ENCODE measurements around the gene TIMM21. TPM values are rescaled to one million over a fixed set of nuclear protein-coding genes. Genes with fewer than 3 reads are reported as not detected.

The TIMM21 gene
- total and polyA plus RNA-seq, 2 of the 13 experiments (the other 11 are each of a cell fraction or from before 2014, with no cell fraction given), result 29.6 to 62.3 TPM

DNA sequence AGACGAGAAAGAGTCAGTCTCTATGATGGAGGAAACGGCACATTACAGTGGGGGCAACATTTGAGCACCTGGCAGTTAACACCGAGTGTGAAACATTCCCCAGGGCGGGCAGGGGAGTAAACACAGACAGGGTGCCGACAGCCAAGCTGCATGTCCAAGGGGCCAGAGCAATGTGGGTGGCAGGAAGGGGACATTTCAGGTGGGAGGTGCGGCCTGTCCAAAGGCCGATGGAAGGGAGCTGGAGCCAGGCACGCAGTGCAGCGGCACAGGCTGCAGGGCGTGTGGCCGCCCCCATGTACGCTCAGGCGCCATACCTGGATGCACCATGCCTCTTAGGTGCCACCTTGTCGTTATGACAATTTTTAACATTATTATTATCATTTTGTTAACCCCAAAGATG is 43.3 kb downstream of the TIMM21 start:
- no peaks in the 10 kb centered on the region for H3K79me2 ChIP-seq (ENCODE audit: insufficient read depth, low read length)
- peak overlapping the region; percentile 61 for H3K4me2 ChIP-seq (ENCODE audit: low read depth, low read length)
- ChIA-PET POLR2A (no interaction called here), CTCF (ENCODE audit: low intra/inter-chr PET ratio, low total read pairs) (no interaction called here)
- peaks cover 0 to 9% of the 10 kb centered on the region in 2 experiments; a peak in 3 of 5 replicates for H3K27me3 ChIP-seq (ENCODE audit: control insufficient read depth in 1 of 2, insufficient read depth in 2 of 2, low read length in 2 of 2)
- in situ Hi-C loops (cut with HindIII; ENCODE audit: extremely low pct_ligation_motif_present, low pct_unique_long_range_greater_than_20kb) (loop anchor here (10.0 to 25.0 kb wide), 2 partner anchors 296 to 363 kb away; partner anchors contain the start of gene CNDP2), intact Hi-C loops (cut with micrococcal nuclease; ENCODE audit: unreplicated experiment) (no loop called here)
- no peak for FAIRE-seq
- WGBS (ENCODE audit: low lambda C conversion rate), result 5% methylated on average over 10 of the region's 14 CpGs
- peaks cover 23% of the 10 kb centered on the region for H3K4me1 ChIP-seq (ENCODE audit: insufficient read depth, low read length)
- no peaks in the 10 kb centered on the region for H4K20me1 ChIP-seq (ENCODE audit: insufficient read depth, low read length)
- H3K9me3 ChIP-seq (ENCODE audit: low read length), result no peaks in the 10 kb centered on the region
- H3K4me3 ChIP-seq (replicated peaks in 1 of 3; ENCODE audit: insufficient read depth in 1 of 3, low read depth in 2 of 3, low read length in 3 of 3), result peak overlapping the region in 1 of 3 experiments; percentile 50; a peak in 2 of 6 replicates
- no peak for DNase-seq (ENCODE audit: low spot score)
- no peak overlapping the region for H3K27ac ChIP-seq (ENCODE audit: extremely low read length, insufficient read depth, low read length)
- no peak overlapping the region for H3K9ac ChIP-seq (ENCODE audit: insufficient read depth, low read depth, low read length)
- no peak overlapping the region for H2AFZ ChIP-seq (ENCODE audit: low read length)
- BruUV-seq (replicated peaks), result no TSS peak
- ATAC-seq, result peak; percentile 89
- no peaks in the 10 kb centered on the region for H3K36me3 ChIP-seq (replicated peaks in 1 of 2; ENCODE audit: control insufficient read depth in 1 of 2, insufficient read depth in 2 of 2, low read length in 2 of 2)
- TF ChIP-seq, protein P1, sequence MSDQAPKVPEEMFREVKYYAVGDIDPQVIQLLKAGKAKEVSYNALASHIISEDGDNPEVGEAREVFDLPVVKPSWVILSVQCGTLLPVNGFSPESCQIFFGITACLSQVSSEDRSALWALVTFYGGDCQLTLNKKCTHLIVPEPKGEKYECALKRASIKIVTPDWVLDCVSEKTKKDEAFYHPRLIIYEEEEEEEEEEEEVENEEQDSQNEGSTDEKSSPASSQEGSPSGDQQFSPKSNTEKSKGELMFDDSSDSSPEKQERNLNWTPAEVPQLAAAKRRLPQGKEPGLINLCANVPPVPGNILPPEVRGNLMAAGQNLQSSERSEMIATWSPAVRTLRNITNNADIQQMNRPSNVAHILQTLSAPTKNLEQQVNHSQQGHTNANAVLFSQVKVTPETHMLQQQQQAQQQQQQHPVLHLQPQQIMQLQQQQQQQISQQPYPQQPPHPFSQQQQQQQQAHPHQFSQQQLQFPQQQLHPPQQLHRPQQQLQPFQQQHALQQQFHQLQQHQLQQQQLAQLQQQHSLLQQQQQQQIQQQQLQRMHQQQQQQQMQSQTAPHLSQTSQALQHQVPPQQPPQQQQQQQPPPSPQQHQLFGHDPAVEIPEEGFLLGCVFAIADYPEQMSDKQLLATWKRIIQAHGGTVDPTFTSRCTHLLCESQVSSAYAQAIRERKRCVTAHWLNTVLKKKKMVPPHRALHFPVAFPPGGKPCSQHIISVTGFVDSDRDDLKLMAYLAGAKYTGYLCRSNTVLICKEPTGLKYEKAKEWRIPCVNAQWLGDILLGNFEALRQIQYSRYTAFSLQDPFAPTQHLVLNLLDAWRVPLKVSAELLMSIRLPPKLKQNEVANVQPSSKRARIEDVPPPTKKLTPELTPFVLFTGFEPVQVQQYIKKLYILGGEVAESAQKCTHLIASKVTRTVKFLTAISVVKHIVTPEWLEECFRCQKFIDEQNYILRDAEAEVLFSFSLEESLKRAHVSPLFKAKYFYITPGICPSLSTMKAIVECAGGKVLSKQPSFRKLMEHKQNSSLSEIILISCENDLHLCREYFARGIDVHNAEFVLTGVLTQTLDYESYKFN (CRISPR knock-in tag; conservative IDR thresholded peaks at IDR 0.05), result 0 out of 2 replicates have a peak, but pooled peaks have one; percentile 25
- TF ChIP-seq KDM6A (CRISPR knock-in tag; IDR thresholded peaks at IDR 0.05; ENCODE audit: low read depth) (no peak), AGO1 (IDR thresholded peaks at IDR 0.05; ENCODE audit: low read depth, low read length, poor library complexity, severe bottlenecking) (no peak), IKZF1 (IDR thresholded peaks at IDR 0.05) (no peak), ZNF12 (CRISPR knock-in tag; IDR thresholded peaks at IDR 0.05) (no peak), TEAD3 (CRISPR knock-in tag; optimal IDR thresholded peaks at IDR 0.05; ENCODE audit: borderline replicate concordance) (peak; percentile 39), SP140L (CRISPR knock-in tag; IDR thresholded peaks at IDR 0.05; ENCODE audit: borderline replicate concordance) (no peak), SMAD9 (CRISPR knock-in tag; IDR thresholded peaks at IDR 0.05) (no peak), KMT2A (CRISPR knock-in tag; IDR thresholded peaks at IDR 0.05) (no peak), THYN1 (CRISPR knock-in tag; IDR thresholded peaks at IDR 0.05; ENCODE audit: borderline replicate concordance, low read depth) (no peak), ZFX (CRISPR knock-in tag; IDR thresholded peaks at IDR 0.05; ENCODE audit: low read depth) (peak; percentile 54), FOXA1 (IDR thresholded peaks at IDR 0.05) (no peak), FOXA1 (CRISPR knock-in tag; IDR thresholded peaks at IDR 0.05) (no peak), ZNF709 (CRISPR knock-in tag; IDR thresholded peaks at IDR 0.05) (no peak), TAF15 (IDR thresholded peaks at IDR 0.05; ENCODE audit: low read depth, low read length, poor library complexity, severe bottlenecking) (no peak)
- TF ChIP-seq, protein P2, sequence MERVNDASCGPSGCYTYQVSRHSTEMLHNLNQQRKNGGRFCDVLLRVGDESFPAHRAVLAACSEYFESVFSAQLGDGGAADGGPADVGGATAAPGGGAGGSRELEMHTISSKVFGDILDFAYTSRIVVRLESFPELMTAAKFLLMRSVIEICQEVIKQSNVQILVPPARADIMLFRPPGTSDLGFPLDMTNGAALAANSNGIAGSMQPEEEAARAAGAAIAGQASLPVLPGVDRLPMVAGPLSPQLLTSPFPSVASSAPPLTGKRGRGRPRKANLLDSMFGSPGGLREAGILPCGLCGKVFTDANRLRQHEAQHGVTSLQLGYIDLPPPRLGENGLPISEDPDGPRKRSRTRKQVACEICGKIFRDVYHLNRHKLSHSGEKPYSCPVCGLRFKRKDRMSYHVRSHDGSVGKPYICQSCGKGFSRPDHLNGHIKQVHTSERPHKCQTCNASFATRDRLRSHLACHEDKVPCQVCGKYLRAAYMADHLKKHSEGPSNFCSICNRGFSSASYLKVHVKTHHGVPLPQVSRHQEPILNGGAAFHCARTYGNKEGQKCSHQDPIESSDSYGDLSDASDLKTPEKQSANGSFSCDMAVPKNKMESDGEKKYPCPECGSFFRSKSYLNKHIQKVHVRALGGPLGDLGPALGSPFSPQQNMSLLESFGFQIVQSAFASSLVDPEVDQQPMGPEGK (CRISPR knock-in tag; IDR thresholded peaks at IDR 0.05), result peak; percentile 45; the same call in 1 of the 2 replicates
- TF ChIP-seq, protein P3, sequence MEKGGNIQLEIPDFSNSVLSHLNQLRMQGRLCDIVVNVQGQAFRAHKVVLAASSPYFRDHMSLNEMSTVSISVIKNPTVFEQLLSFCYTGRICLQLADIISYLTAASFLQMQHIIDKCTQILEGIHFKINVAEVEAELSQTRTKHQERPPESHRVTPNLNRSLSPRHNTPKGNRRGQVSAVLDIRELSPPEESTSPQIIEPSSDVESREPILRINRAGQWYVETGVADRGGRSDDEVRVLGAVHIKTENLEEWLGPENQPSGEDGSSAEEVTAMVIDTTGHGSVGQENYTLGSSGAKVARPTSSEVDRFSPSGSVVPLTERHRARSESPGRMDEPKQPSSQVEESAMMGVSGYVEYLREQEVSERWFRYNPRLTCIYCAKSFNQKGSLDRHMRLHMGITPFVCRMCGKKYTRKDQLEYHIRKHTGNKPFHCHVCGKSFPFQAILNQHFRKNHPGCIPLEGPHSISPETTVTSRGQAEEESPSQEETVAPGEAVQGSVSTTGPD (CRISPR knock-in tag; IDR thresholded peaks at IDR 0.05), result no peak

Data from HepG2 (cell line).